GM12878 (cell line): Measurements from ENCODE around the gene LRRC3C. TPM values are rescaled to one million over a fixed set of nuclear protein-coding genes. Genes with fewer than 3 reads are reported as not detected.

Experiments
- ATAC-seq: fragments of 200-7000 bp; cut with Tn5 transposase; 3 replicates; pipeline ENCODE4 v1.9.1; 2020; ENCODE audit warnings: mild to moderate bottlenecking, moderate library complexity
- BruUV-seq: library from RNA; stranded (reverse); fragments of 400-500 nt; replicated peaks from 2 replicates; lab custom pipeline; 2021; lab: Mats Ljungman, UMichigan
- CTCF ChIA-PET: fragments of 300-600 bp; sonication (Branson Sonifier 250); formaldehyde crosslinking; extraction: SDS; loops from one replicate; lab custom pipeline; 2021; ENCODE audit warnings: inconsistent platforms; lab: Yijun Ruan, JAX
- POLR2A ChIA-PET: fragments of 350-600 bp; formaldehyde crosslinking; extraction: SDS; loops from one replicate; lab custom pipeline; 2021; ENCODE audit warnings: inconsistent platforms; lab: Charles Lee
- RAD21 ChIA-PET: fragments of 300-600 bp; sonication (Branson Sonifier 250); formaldehyde crosslinking; loops from one replicate; lab custom pipeline; 2023; ENCODE audit warnings: antibody characterized with exemption; ENCODE audit not compliant: unreplicated experiment; lab: Charles Lee
- SMC1A ChIA-PET: fragments of 300-600 bp; sonication (Branson Sonifier 250); formaldehyde crosslinking; loops from one replicate; lab custom pipeline; 2023; ENCODE audit not compliant: unreplicated experiment, uncharacterized antibody; lab: Charles Lee
- DNase-seq: peaks from one replicate; pipeline ENCODE4 v3.0.0-alpha.2; 2011; ENCODE audit warnings: low read depth, low spot score
- FAIRE-seq: peaks from 3 replicates; lab custom pipeline; 2011; peaks lifted over from hg19 to GRCh38; lab: Jason Lieb, UNC
- H2AFZ ChIP-seq: 2 replicates; pipeline ENCODE4 v1.6.0; 2011; ENCODE audit warnings: low read depth, low read length, control low read depth; ENCODE audit not compliant: control insufficient read depth
- H3K27ac ChIP-seq: 2 replicates; pipeline ENCODE4 v1.5.1; 2011; ENCODE audit warnings: control low read depth; ENCODE audit not compliant: control insufficient read depth, insufficient read depth
- H3K27me3 ChIP-seq, 2 experiments: replicated peaks in 1 of 2; 2 replicates each; pipeline versions ENCODE4 v1.6.0 to v1.6.1; 2011; ENCODE audit warnings: low read length in 1 of 2; ENCODE audit not compliant: control insufficient read depth in 2 of 2, insufficient read depth in 2 of 2
- H3K36me3 ChIP-seq, 2 experiments: 2 replicates each; pipeline ENCODE4 v1.5.1; 2011; ENCODE audit warnings: low read length in 1 of 2; ENCODE audit not compliant: control insufficient read depth in 2 of 2, insufficient read depth in 2 of 2
- H3K4me1 ChIP-seq: 2 replicates; pipeline ENCODE4 v1.6.1; 2011; ENCODE audit warnings: mild to moderate bottlenecking, low read length, moderate library complexity, mixed read lengths; ENCODE audit not compliant: control insufficient read depth, insufficient read depth
- H3K4me2 ChIP-seq: 2 replicates; pipeline ENCODE4 v1.6.0; 2011; ENCODE audit warnings: control low read depth; ENCODE audit not compliant: control insufficient read depth, insufficient read depth
- H3K4me3 ChIP-seq: fragments of 200-600 bp; sonication (generic); 2 replicates; pipeline ENCODE4 v1.5.1; 2016
- H3K79me2 ChIP-seq: 2 replicates; pipeline ENCODE4 v1.6.0; 2011; ENCODE audit warnings: low read length; ENCODE audit not compliant: control insufficient read depth, insufficient read depth
- H3K9ac ChIP-seq: 2 replicates; pipeline ENCODE4 v1.8.0; 2011; ENCODE audit warnings: low read length, control low read depth, mixed read lengths; ENCODE audit not compliant: control insufficient read depth, insufficient read depth
- H3K9me3 ChIP-seq: replicated peaks from 3 replicates; pipeline ENCODE4 v1.5.1; 2011; ENCODE audit warnings: mild to moderate bottlenecking, low read length; ENCODE audit not compliant: control insufficient read depth, insufficient read depth
- H4K20me1 ChIP-seq: 2 replicates; pipeline ENCODE4 v1.6.0; 2011; ENCODE audit not compliant: control insufficient read depth, insufficient read depth
- MEF2B ChIP-seq: fragments of 450-650 bp; IDR thresholded peaks from 2 replicates; pipeline ENCODE4 v1.6.1; 2018; ENCODE audit warnings: mild to moderate bottlenecking, moderate library complexity; ENCODE audit not compliant: partially characterized antibody, poor library complexity, severe bottlenecking
- NFYA ChIP-seq: IDR thresholded peaks from 2 replicates; pipeline ENCODE4 v1.6.1; 2011; ENCODE audit warnings: low read depth, mild to moderate bottlenecking, low read length, improper control_type of control experiment, borderline replicate concordance
- PRDM15 ChIP-seq: fragments of 450-650 bp; formaldehyde crosslinking; IDR thresholded peaks from 2 replicates; pipeline ENCODE4 v1.4.0; 2020; ENCODE audit warnings: mild to moderate bottlenecking, moderate library complexity
- SPI1 ChIP-seq: IDR thresholded peaks from 2 replicates; pipeline ENCODE4 v1.6.1; 2011; ENCODE audit warnings: low read depth, mild to moderate bottlenecking, low read length, moderate library complexity, borderline replicate concordance; ENCODE audit not compliant: insufficient read depth
- SUZ12 ChIP-seq: fragments of 200-600 bp; sonication (generic); IDR thresholded peaks from one replicate; pipeline ENCODE4 v1.6.1; 2018; ENCODE audit warnings: antibody characterized with exemption, mild to moderate bottlenecking; ENCODE audit not compliant: unreplicated experiment
- ZBTB33 ChIP-seq: fragments of 450-650 bp; IDR thresholded peaks from 2 replicates; pipeline ENCODE4 v1.6.1; 2017; ENCODE audit warnings: mild to moderate bottlenecking
- ZNF687 ChIP-seq: fragments of 450-650 bp; IDR thresholded peaks from 2 replicates; pipeline ENCODE4 v1.6.1; 2017; ENCODE audit warnings: mild to moderate bottlenecking, moderate library complexity
- WGBS: methylation state at CpG from one replicate; pipeline ENCODE4 v1.1.6; 2016; ENCODE audit warnings: low lambda C conversion rate; ENCODE audit not compliant: insufficient replicate concordance, insufficient coverage; ENCODE audit errors: missing lambda C conversion rate; 5-methylcytosine and 5-hydroxymethylcytosine counted together
- in situ Hi-C: fragments of 300-500 bp; cut with MboI; formaldehyde crosslinking; loops from 9 replicates; pipeline ENCODE4 v1.14.3; 2018; ENCODE audit warnings: mixed read lengths
- intact Hi-C: fragments of 100-400 bp; cut with micrococcal nuclease; formaldehyde crosslinking; loops from one replicate; pipeline ENCODE4 v1.14.2; 2022; ENCODE audit not compliant: unreplicated experiment
- polyA plus RNA-seq, 11 experiments: library from polyadenylated mRNA; depleted of rRNA in 4 of 11; unstranded in 6 of 11; stranded (reverse) in 5 of 11; fragments of >200 nt; fragmentation: Nextera tagmentation in 4 of 11; fragmentation: Illumina TruSeq in 1 of 11; extraction: Ambion mirVana in 4 of 11; extraction: Trizol in 1 of 11; gene quantifications; 1 replicate in 1 of 11; 2 replicates in 10 of 11; pipeline versions ENCODE4 v1.2.1 to v1.2.3, GENCODE V29; 2011 to 2016; ENCODE audit warnings: inconsistent platforms in 2 of 11, missing spikeins in 2 of 11, low read depth in 1 of 11
- total RNA-seq, 4 experiments: library from RNA; depleted of rRNA in 3 of 4; stranded (reverse); fragments of >200 nt in 3 of 4; fragmentation: Illumina TruSeq in 1 of 4; extraction: Trizol in 1 of 4; gene quantifications; 2 replicates each; pipeline versions ENCODE4 v1.2.1 to v1.2.3, GENCODE V29; 2013 to 2021

LRRC3C gene
- total and polyA plus RNA-seq, 10 of the 15 experiments (the other 5 are each of a cell fraction or from before 2014, with no cell fraction given) = not detected

- TF ChIP-seq ZNF687 (no peak), MEF2B (no peak), ZBTB33 (no peak), NFYA (no peak)
Measured at GRCh38 chr17:39922006-39922405, 5.5 kb upstream of the LRRC3C start (continued).

- Histone ChIP-seq H4K20me1 (no peaks in the 10 kb centered on the region), H3K4me1 (peaks cover 37% of the 10 kb centered on the region)
- TF ChIP-seq SUZ12 (no peak), PRDM15 (CRISPR knock-in tag) (no peak), SPI1 (no peak)
Measured at GRCh38 chr17:39923230-39923629, 4.3 kb upstream of the LRRC3C start.

More at GRCh38 chr17:39923230-39923629, 4.3 kb upstream of the LRRC3C start:
- Histone ChIP-seq H3K9me3 (no peaks in the 10 kb centered on the region; the same call in 2 of the 3 replicates), H3K27me3 (no peaks in the 10 kb centered on the region), H3K4me3 (no peak overlapping the region), H3K27ac (no peak overlapping the region), H2AFZ (no peak overlapping the region), H3K4me2 (peak overlapping the region; percentile 89; the same call in 1 of the 2 replicates), H3K36me3 (peaks cover 15% of the 10 kb centered on the region in 2 experiments; a peak in 3 of 4 replicates), H3K79me2 (peaks cover 54% of the 10 kb centered on the region), H3K9ac (no peak overlapping the region)
- ATAC-seq (no peak), FAIRE-seq (no peak), DNase-seq (no peak)
- ChIA-PET POLR2A (interaction anchor here (0.7 to 1.2 kb wide), 2 partner anchors 15 to 18 kb away, joined by 3 to 7 read pairs; no protein-coding TSS in a partner anchor), SMC1A (interaction anchor here (1.0 to 4.6 kb wide), 4 partner anchors 12 to 51 kb away, joined by 4 to 25 read pairs (median 6); no protein-coding TSS in a partner anchor), CTCF (interaction anchor here (1.5 to 2.4 kb wide), 2 partner anchors 14 to 56 kb away, joined by 4 to 8 read pairs; no protein-coding TSS in a partner anchor), RAD21 (no interaction called here)
- intact Hi-C loops (no loop called here), in situ Hi-C loops (no loop called here)
- WGBS = 98% methylated on average over 6 of the region's 6 CpGs
- BruUV-seq = no TSS peak
